T-helper 1 cell treated with Interleukin-12 subunit alpha and Interleukin-12 subunit beta and Interleukin-4 antibody, amounts not matched to agents 30 μg/mL and 1 μg/mL, for 36 hours (primary cell): ENCODE measurements around the gene BCS1L.

Experiments used
- H3K27ac Mint-ChIP-seq: one replicate; pipeline ENCODE4 v1.8.0; 2021; ENCODE audit warnings: mild to moderate bottlenecking, mixed read lengths
- H3K27me3 Mint-ChIP-seq: one replicate; pipeline ENCODE4 v1.8.0; 2021; ENCODE audit warnings: low read depth, mixed read lengths
- H3K36me3 Mint-ChIP-seq: one replicate; pipeline ENCODE4 v1.8.0; 2021; ENCODE audit warnings: low read depth, mixed read lengths
- H3K4me1 Mint-ChIP-seq: one replicate; pipeline ENCODE4 v1.8.0; 2021; ENCODE audit warnings: low read depth, mixed read lengths
- H3K4me3 Mint-ChIP-seq: one replicate; pipeline ENCODE4 v1.8.0; 2021; ENCODE audit warnings: mild to moderate bottlenecking, moderate library complexity, mixed read lengths
- H3K9me3 Mint-ChIP-seq: one replicate; pipeline ENCODE4 v1.8.0; 2021; ENCODE audit warnings: mixed read lengths

Gene BCS1L

DNA sequence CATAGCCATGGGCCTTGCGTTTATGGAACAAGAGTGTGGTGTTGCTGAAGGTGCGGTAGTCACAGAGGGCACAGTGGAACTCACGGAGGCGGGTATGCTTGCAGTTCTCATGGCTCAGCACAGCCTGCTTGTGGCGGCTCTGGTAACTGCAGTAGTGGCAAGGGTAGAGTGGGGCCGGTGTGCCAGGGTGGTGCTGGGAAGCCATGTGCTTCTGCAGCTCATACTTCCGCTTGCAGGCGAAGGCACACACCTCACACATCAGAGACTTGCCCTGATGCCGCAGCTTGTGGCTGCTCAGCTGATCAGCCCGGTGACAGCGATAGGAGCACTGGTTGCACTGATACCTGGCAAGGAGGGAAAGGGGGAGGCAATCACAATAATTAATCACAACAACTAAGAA is 14.8 kb upstream of the BCS1L start:
- H3K27me3 Mint-ChIP-seq = no peaks in the 10 kb centered on the region
- H3K4me1 Mint-ChIP-seq = peaks cover 2% of the 10 kb centered on the region
- no peaks in the 10 kb centered on the region for H3K9me3 Mint-ChIP-seq
- no peak overlapping the region for H3K4me3 Mint-ChIP-seq
- no peak overlapping the region for H3K27ac Mint-ChIP-seq
- H3K36me3 Mint-ChIP-seq = peaks cover 43% of the 10 kb centered on the region

DNA sequence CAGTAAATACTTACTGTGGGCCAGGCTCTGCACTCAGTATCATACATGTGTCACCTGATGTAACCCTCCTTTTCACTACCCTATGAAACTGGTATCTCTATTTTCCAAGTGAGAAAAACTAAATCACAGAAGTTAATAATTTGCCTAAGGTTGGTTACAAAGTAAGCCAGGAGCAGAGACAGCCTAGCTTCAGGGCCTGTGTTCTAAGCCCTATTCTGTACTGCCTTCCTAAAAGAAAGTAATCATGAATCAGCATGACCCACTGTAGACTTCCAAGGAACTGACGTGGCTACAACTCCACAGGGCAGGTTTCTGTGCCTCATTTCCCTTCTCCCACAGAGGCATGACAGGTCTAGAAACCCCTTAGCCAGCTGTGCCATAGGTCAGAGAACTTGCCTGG is 14.4 kb upstream of the BCS1L start:
- Mint-ChIP-seq H3K4me1 (peaks cover 2% of the 10 kb centered on the region), H3K27ac (no peak overlapping the region), H3K9me3 (no peaks in the 10 kb centered on the region), H3K27me3 (no peaks in the 10 kb centered on the region), H3K36me3 (peaks cover 45% of the 10 kb centered on the region), H3K4me3 (no peak overlapping the region)

GRCh38 chr2:218648088-218648786 is 11.2 kb upstream of the BCS1L start:
- H3K4me1 Mint-ChIP-seq = peaks cover 2% of the 10 kb centered on the region
- H3K4me3 Mint-ChIP-seq = no peak overlapping the region
- peaks cover 39% of the 10 kb centered on the region for H3K36me3 Mint-ChIP-seq
- H3K27me3 Mint-ChIP-seq = no peaks in the 10 kb centered on the region
- no peaks in the 10 kb centered on the region for H3K9me3 Mint-ChIP-seq
- no peak overlapping the region for H3K27ac Mint-ChIP-seq

DNA sequence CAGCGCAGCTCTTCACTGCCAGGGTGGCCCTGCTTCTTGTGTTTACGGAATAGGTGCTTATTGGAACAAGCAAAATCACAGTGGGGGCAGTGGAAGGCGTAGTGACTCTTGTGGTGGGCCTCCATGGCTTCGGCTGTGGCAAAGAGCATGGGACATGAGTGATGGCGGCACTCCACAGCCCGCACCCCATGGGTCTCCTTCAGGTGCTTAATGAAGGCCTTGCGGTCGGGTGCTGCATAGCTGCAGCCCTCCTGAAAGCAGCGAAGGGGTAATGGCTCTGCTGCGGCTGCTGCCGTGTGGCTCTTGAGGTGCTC is 10.7 kb upstream of the BCS1L start:
- H3K4me3 Mint-ChIP-seq = no peak overlapping the region
- H3K4me1 Mint-ChIP-seq = peaks cover 2% of the 10 kb centered on the region
- no peaks in the 10 kb centered on the region for H3K27me3 Mint-ChIP-seq
- peaks cover 39% of the 10 kb centered on the region for H3K36me3 Mint-ChIP-seq
- no peak overlapping the region for H3K27ac Mint-ChIP-seq
- no peaks in the 10 kb centered on the region for H3K9me3 Mint-ChIP-seq

GRCh38 chr2:218655751-218656150 is 3.7 kb upstream of the BCS1L start:
- peaks cover 18% of the 10 kb centered on the region for H3K4me1 Mint-ChIP-seq
- H3K27me3 Mint-ChIP-seq = no peaks in the 10 kb centered on the region
- H3K9me3 Mint-ChIP-seq = no peaks in the 10 kb centered on the region
- peaks cover 16% of the 10 kb centered on the region for H3K36me3 Mint-ChIP-seq
- no peak overlapping the region for H3K27ac Mint-ChIP-seq
- no peak overlapping the region for H3K4me3 Mint-ChIP-seq

DNA sequence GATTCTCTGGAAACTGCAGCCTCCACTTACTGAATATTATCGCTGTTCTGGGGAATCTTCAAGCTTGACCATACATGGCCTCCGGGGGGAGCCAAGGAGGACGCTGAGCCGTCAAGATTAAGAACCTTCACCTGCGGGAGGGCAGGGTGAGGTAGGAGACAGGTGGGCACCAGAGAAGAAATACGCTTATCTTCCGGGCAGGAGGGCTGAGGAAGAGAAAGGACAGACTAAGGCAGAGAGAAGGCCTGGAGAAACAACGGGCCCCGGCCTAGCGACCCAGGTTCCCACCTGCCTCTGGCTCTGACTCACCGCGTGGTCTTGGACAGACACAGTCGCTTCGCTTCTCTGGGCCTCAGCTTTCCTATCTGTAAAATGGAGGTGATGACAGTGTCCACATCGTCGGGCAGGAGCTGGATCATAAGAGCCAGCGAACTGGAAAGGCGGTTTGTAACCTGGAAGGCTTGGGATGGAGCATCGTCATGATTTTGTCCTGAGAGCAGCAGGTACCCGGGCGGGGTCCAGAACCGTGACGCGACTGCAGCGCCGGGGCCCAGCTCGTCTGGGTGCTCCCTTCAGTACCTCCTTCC is 719 bp upstream of the BCS1L start:
- Mint-ChIP-seq H3K36me3 (peaks cover 28% of the 10 kb centered on the region), H3K4me3 (peak overlapping the region; percentile 96), H3K27ac (peak overlapping the region; percentile 90), H3K4me1 (peaks cover 18% of the 10 kb centered on the region), H3K9me3 (no peaks in the 10 kb centered on the region), H3K27me3 (no peaks in the 10 kb centered on the region)

GRCh38 chr2:218659988-218660358 is 490 bp downstream of the BCS1L start:
- Mint-ChIP-seq H3K36me3 (peaks cover 36% of the 10 kb centered on the region), H3K9me3 (no peaks in the 10 kb centered on the region), H3K4me3 (peak overlapping the region; percentile 96), H3K27ac (peak overlapping the region; percentile 90), H3K27me3 (no peaks in the 10 kb centered on the region), H3K4me1 (peaks cover 18% of the 10 kb centered on the region)

DNA sequence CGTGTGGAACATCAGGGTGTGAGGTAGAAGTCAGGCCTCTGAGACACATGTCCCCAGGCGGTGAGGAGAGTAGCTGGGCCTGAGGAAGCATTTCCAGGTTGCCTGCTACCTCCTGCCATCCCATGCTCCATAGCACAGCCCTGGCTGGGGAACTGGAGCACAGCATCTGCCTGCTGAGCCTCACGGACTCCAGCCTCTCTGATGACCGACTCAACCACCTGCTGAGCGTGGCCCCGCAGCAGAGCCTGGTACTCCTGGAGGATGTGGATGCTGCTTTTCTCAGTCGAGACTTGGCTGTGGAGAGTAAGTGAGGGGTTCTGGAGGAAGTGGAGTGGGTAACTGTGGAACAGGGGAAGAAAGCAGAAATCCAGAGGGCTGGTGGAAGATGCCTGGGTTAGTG is 2.9 kb downstream of the BCS1L start:
- H3K27ac Mint-ChIP-seq = no peak overlapping the region
- H3K9me3 Mint-ChIP-seq = no peaks in the 10 kb centered on the region
- H3K4me3 Mint-ChIP-seq = no peak overlapping the region
- H3K36me3 Mint-ChIP-seq = peaks cover 37% of the 10 kb centered on the region
- peaks cover 15% of the 10 kb centered on the region for H3K4me1 Mint-ChIP-seq
- H3K27me3 Mint-ChIP-seq = no peaks in the 10 kb centered on the region

- H3K4me3 Mint-ChIP-seq = no peak overlapping the region
- H3K36me3 Mint-ChIP-seq = peaks cover 34% of the 10 kb centered on the region
- no peaks in the 10 kb centered on the region for H3K9me3 Mint-ChIP-seq
- no peak overlapping the region for H3K27ac Mint-ChIP-seq
- H3K4me1 Mint-ChIP-seq = peaks cover 12% of the 10 kb centered on the region
- H3K27me3 Mint-ChIP-seq = no peaks in the 10 kb centered on the region
Measured at GRCh38 chr2:218662827-218663226, 3.3 kb downstream of the BCS1L start.

DNA sequence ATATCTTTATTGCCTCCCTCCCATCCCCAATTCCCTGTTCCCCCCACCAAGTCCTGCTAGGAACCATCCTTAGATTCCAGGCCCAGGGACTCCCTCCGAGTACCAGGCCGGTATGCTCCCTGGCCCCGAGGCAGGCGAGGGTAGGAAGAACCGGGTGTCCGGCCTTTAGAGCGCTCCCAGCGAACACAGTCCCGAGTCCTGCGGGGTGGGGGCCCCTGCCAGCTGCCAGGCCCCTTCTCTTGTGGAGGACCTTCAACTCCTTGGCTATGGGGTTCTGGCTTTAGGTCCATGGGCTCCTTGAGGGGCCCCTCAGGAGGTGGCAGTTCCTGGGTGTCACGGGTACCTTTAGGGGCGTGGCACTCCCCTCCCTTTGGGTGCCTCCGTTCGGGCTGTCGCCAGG is 4.4 kb downstream of the BCS1L start:
- Mint-ChIP-seq H3K27ac (no peak overlapping the region), H3K36me3 (peaks cover 34% of the 10 kb centered on the region), H3K4me3 (no peak overlapping the region), H3K4me1 (peaks cover 10% of the 10 kb centered on the region), H3K9me3 (no peaks in the 10 kb centered on the region), H3K27me3 (no peaks in the 10 kb centered on the region)

DNA sequence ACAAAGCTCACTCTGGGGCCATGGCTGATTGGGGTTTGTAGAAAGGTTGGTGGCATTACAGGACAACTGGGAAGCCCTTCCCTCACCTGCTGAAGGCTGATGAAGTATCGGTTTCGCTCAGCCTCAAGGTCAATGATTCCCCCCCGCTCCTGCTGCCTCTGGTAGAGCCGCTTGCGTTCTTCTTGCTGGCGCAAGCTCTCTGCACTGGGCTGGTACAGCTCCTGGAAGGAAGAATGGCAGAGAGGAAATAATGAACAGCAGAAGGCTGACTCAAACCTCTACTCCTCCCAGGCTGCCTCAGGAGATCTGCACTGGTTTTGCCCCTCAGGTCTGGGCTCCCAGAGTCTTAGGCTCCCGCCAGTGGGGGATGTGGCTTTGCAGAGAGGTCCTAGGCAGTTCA is 5.2 kb downstream of the BCS1L start:
- no peak overlapping the region for H3K4me3 Mint-ChIP-seq
- peaks cover 8% of the 10 kb centered on the region for H3K4me1 Mint-ChIP-seq
- H3K27me3 Mint-ChIP-seq = no peaks in the 10 kb centered on the region
- H3K9me3 Mint-ChIP-seq = no peaks in the 10 kb centered on the region
- no peak overlapping the region for H3K27ac Mint-ChIP-seq
- peaks cover 31% of the 10 kb centered on the region for H3K36me3 Mint-ChIP-seq

- peak overlapping the region; percentile 91 for H3K27ac Mint-ChIP-seq
- H3K36me3 Mint-ChIP-seq = peaks cover 8% of the 10 kb centered on the region
- no peaks in the 10 kb centered on the region for H3K27me3 Mint-ChIP-seq
- peak overlapping the region; percentile 98 for H3K4me3 Mint-ChIP-seq
- peaks cover 20% of the 10 kb centered on the region for H3K4me1 Mint-ChIP-seq
- H3K9me3 Mint-ChIP-seq = no peaks in the 10 kb centered on the region
Measured at GRCh38 chr2:218671097-218671653, 11.7 kb downstream of the BCS1L start.

DNA sequence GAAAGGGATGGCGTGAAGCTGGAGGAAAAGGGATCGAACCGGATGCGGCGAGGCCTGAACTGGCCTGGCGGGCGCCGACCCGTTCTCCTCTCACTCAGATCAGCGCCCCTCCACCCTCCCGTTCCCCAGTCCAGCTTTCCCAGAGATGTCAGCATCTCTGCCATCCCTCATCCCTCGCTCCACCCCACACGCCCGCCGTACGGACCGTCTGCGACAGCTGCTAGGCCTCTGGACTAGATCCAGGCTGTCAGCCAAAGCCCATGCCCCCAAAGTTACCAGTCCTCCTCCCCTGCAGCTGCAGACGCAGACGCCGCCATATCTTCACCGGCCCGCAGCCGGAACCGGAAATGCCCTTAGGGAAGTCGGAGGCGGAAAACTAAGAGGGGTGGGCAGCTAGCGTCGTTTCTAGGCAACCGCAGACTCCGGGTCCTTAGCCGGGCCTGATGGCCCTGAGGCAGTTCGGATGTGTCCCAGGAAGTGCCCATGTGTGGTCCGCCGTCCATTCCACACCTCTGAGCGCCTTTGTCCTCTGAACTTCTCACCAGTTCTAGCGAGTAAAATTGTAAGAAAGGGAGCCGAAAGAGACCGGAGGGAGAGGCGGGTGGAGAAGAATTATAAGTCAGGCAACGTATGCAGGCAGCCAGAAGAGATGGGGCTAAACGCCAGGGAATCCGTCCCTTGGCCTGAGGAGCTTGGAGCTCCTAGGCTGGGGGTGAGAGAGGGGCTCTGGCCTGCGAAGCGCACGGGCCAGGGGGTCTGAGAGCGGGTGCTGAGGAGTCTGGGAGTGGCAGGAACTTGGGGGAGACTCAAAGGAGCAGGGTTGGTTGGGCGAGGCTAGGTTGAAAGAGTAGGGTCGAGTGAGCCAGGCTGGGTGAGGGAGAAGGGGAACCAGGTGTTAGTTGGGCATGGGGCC is 12.4 kb downstream of the BCS1L start, which contains the start of the genes RNF25 and STK36:
TSS of gene RNF25 (minus strand) at position 349 of the 913 bp plus-strand sequence. CDS start at position 317, 32 bp downstream.
TSS of gene STK36 (plus strand) at position 433 of the 913 bp plus-strand sequence. CDS start 744 bp downstream, outside the sequence.
- peaks cover 20% of the 10 kb centered on the region for H3K4me1 Mint-ChIP-seq
- peak within 1 kb of the TSS; percentile 98 for H3K4me3 Mint-ChIP-seq

GRCh38 chr2:218679119-218679518 is 19.6 kb downstream of the BCS1L start:
- H3K27me3 Mint-ChIP-seq = no peaks in the 10 kb centered on the region
- no peaks in the 10 kb centered on the region for H3K36me3 Mint-ChIP-seq
- no peaks in the 10 kb centered on the region for H3K4me1 Mint-ChIP-seq
- H3K4me3 Mint-ChIP-seq = no peak overlapping the region
- no peaks in the 10 kb centered on the region for H3K9me3 Mint-ChIP-seq
- H3K27ac Mint-ChIP-seq = no peak overlapping the region

More for the DNA sequence above, 12.4 kb downstream of the BCS1L start, which contains the start of the genes RNF25 and STK36:
- no peaks in the 10 kb centered on the region for H3K27me3 Mint-ChIP-seq
- H3K9me3 Mint-ChIP-seq = no peaks in the 10 kb centered on the region
- H3K27ac Mint-ChIP-seq = peak within 1 kb of the TSS; percentile 91
- peaks cover 6% of the 10 kb centered on the region for H3K36me3 Mint-ChIP-seq
